ENCODE data around the gene NCEH1.
"Not testable (repeated sequence)": the region's sequence is repeated elsewhere in the genome, so short reads cannot be mapped to it uniquely, and the experiment has no call there.

Gene NCEH1

GRCh38 chr3:172710664-172711453, at the start of gene NCEH1:
Gene NCEH1, minus strand, starts transcription at chr3:172711067. Its CDS starts 83 bp downstream, at chr3:172710984.
- peak; percentile 88 for DNase-seq (ENCODE audit: low spot score)

GRCh38 chr3:172760416-172760815, 49.5 kb upstream of the NCEH1 start:
- not testable (repeated sequence) for DNase-seq (ENCODE audit: low spot score)

GRCh38 chr3:172753125-172753524, 42.3 kb upstream of the NCEH1 start:
- no peak for DNase-seq (ENCODE audit: low spot score)

GRCh38 chr3:172752651-172753050, 41.8 kb upstream of the NCEH1 start:
- no peak for DNase-seq (ENCODE audit: low spot score)

- no peak for DNase-seq (ENCODE audit: low spot score)
Observed at GRCh38 chr3:172751175-172751704, 40.4 kb upstream of the NCEH1 start.

- peak; percentile 100 for DNase-seq (ENCODE audit: low spot score)
Observed at GRCh38 chr3:172750368-172751174, 39.7 kb upstream of the NCEH1 start, which contains the start of gene ECT2. Gene ECT2, plus strand, starts transcription at chr3:172750726. Its CDS starts 3,805 bp downstream, at chr3:172754531.

- DNase-seq (ENCODE audit: low spot score) = no peak
Observed at GRCh38 chr3:172750069-172750367, 39.2 kb upstream of the NCEH1 start.

GRCh38 chr3:172749230-172749965, 38.5 kb upstream of the NCEH1 start:
- peak; percentile 12 for DNase-seq (ENCODE audit: low spot score)

GRCh38 chr3:172746475-172746874, 35.6 kb upstream of the NCEH1 start:
- DNase-seq (ENCODE audit: low spot score) = no peak

GRCh38 chr3:172739462-172739861, 28.6 kb upstream of the NCEH1 start:
- DNase-seq (ENCODE audit: low spot score) = no peak

GRCh38 chr3:172735014-172735413, 24.1 kb upstream of the NCEH1 start:
- no peak for DNase-seq (ENCODE audit: low spot score)

- DNase-seq (ENCODE audit: low spot score) = no peak
Observed at GRCh38 chr3:172726380-172726779, 15.5 kb upstream of the NCEH1 start.

- DNase-seq (ENCODE audit: low spot score) = not testable (repeated sequence)
Observed at GRCh38 chr3:172722536-172723040, 11.7 kb upstream of the NCEH1 start.

GRCh38 chr3:172717493-172718088, 6.7 kb upstream of the NCEH1 start:
- DNase-seq (ENCODE audit: low spot score) = no peak

- DNase-seq (ENCODE audit: low spot score) = no peak
Observed at GRCh38 chr3:172716476-172716875, 5.6 kb upstream of the NCEH1 start.

- DNase-seq (ENCODE audit: low spot score) = no peak
Observed at GRCh38 chr3:172713316-172713715, 2.4 kb upstream of the NCEH1 start.

GRCh38 chr3:172711454-172711795, 558 bp upstream of the NCEH1 start:
- DNase-seq (ENCODE audit: low spot score) = no peak

GRCh38 chr3:172709774-172710663, 848 bp downstream of the NCEH1 start:
- DNase-seq (ENCODE audit: low spot score) = no peak

- no peak for DNase-seq (ENCODE audit: low spot score)
Observed at GRCh38 chr3:172708921-172709773, 1.7 kb downstream of the NCEH1 start.

- no peak for DNase-seq (ENCODE audit: low spot score)
Observed at GRCh38 chr3:172707967-172708366, 2.9 kb downstream of the NCEH1 start.
